ENCODE measurements around the gene MYLK2.
A peak's percentile ranks its signal among the peaks of the same experiment; 100 is the strongest.

The MYLK2 gene

GRCh38 chr20:31845300-31845863 lies 26.2 kb downstream of the MYLK2 start, which contains the start of gene FOXS1:
Gene FOXS1, minus strand, starts transcription at chr20:31845604. Its CDS starts 62 bp downstream, at chr20:31845542.
- no peak for DNase-seq (ENCODE audit: low spot score)
- no peak for TF ChIP-seq CTCF (conservative IDR thresholded peaks at IDR 0.05; ENCODE audit: low read depth)
- ChIA-PET CTCF (interaction anchor here (0.8 to 1.8 kb wide), 3 partner anchors 11 to 168 kb away, joined by 3 to 13 read pairs (median 3); no protein-coding TSS in a partner anchor), POLR2A (ENCODE audit: low non-redundant PET) (no interaction called here)
- H3K27ac ChIP-seq, result peak within 1 kb of the TSS; percentile 59

- CTCF ChIA-PET, result interaction anchor here (0.5 to 2.9 kb wide), 32 partner anchors 9 to 188 kb away, joined by 3 to 66 read pairs (median 4); partner anchors contain the start of genes DUSP15, MYLK2, PDRG1 and TTLL9
- H3K27ac ChIP-seq, result no peak overlapping the region
- peak; percentile 65 for TF ChIP-seq CTCF (conservative IDR thresholded peaks at IDR 0.05; ENCODE audit: low read depth)
- POLR2A ChIA-PET (ENCODE audit: low non-redundant PET), result no interaction called here
- no peak for DNase-seq (ENCODE audit: low spot score)
Observed at GRCh38 chr20:31846793-31847138, 27.6 kb downstream of the MYLK2 start.

- no peak for TF ChIP-seq CTCF (conservative IDR thresholded peaks at IDR 0.05; ENCODE audit: low read depth)
- no peak for DNase-seq (ENCODE audit: low spot score)
- ChIA-PET POLR2A (ENCODE audit: low non-redundant PET) (no interaction called here), CTCF (interaction anchor here (0.6 to 2.9 kb wide), 8 partner anchors 11 to 187 kb away, joined by 3 to 66 read pairs (median 6); partner anchors contain the start of gene PDRG1)
- H3K27ac ChIP-seq, result no peak overlapping the region
Observed at GRCh38 chr20:31848088-31848999, 29.2 kb downstream of the MYLK2 start.

- no peak for TF ChIP-seq CTCF (conservative IDR thresholded peaks at IDR 0.05; ENCODE audit: low read depth)
- ChIA-PET CTCF (interaction anchor here (0.6 to 5.1 kb wide), 5 partner anchors 19 to 183 kb away, joined by 3 to 69 read pairs (median 6); no protein-coding TSS in a partner anchor), POLR2A (ENCODE audit: low non-redundant PET) (no interaction called here)
- no peak overlapping the region for H3K27ac ChIP-seq
- DNase-seq (ENCODE audit: low spot score), result no peak
Observed at GRCh38 chr20:31849306-31849930, 30.3 kb downstream of the MYLK2 start.

- no peak overlapping the region for H3K27ac ChIP-seq
- TF ChIP-seq CTCF (conservative IDR thresholded peaks at IDR 0.05; ENCODE audit: low read depth), result no peak
- no peak for DNase-seq (ENCODE audit: low spot score)
- CTCF ChIA-PET, result interaction anchor here (0.7 to 5.2 kb wide), 15 partner anchors 10 to 258 kb away, joined by 3 to 73 read pairs (median 4); partner anchors contain the start of genes PDRG1 and TM9SF4
- POLR2A ChIA-PET (ENCODE audit: low non-redundant PET), result interaction anchor here (1.3 kb wide), 1 partner anchor 101 kb away, joined by 4 read pairs; no protein-coding TSS in a partner anchor
Observed at GRCh38 chr20:31851240-31851955, 32.2 kb downstream of the MYLK2 start.
